SK-N-SH treated with all-trans-retinoic acid at 6 μM for 48 hours (cell line): ENCODE measurements around the gene TAF3.

ENCODE experiments used
- ARNTL ChIP-seq: fragments of 450-650 bp; formaldehyde crosslinking; IDR thresholded peaks from 2 replicates; pipeline ENCODE4 v1.5.0; 2020; ENCODE audit warnings: low read depth, mild to moderate bottlenecking, moderate library complexity, borderline replicate concordance
- BACH2 ChIP-seq: fragments of 250-450 bp; sonication (Bioruptor Pico); IDR thresholded peaks from 2 replicates; pipeline ENCODE4 v1.9.0; 2021; ENCODE audit warnings: mild to moderate bottlenecking, borderline replicate concordance
- GLIS3 ChIP-seq: fragments of 250-450 bp; sonication (Bioruptor Pico); IDR thresholded peaks from 2 replicates; pipeline ENCODE4 v1.5.0; 2020; ENCODE audit warnings: mild to moderate bottlenecking, moderate library complexity
- PATZ1 ChIP-seq: fragments of 250-450 bp; sonication (Bioruptor Pico); IDR thresholded peaks from 2 replicates; pipeline ENCODE4 v1.8.0; 2020; ENCODE audit warnings: mild to moderate bottlenecking, moderate library complexity, borderline replicate concordance
- POU6F1 ChIP-seq: fragments of 250-450 bp; sonication (Bioruptor Pico); IDR thresholded peaks from 2 replicates; pipeline ENCODE4 v1.8.0; 2021; ENCODE audit warnings: low read depth, mild to moderate bottlenecking, moderate library complexity, borderline replicate concordance
- SNAI2 ChIP-seq: fragments of 250-450 bp; sonication (Bioruptor Pico); IDR thresholded peaks from 2 replicates; pipeline ENCODE4 v1.5.0; 2020; ENCODE audit warnings: mild to moderate bottlenecking, moderate library complexity
- TOX ChIP-seq: fragments of 250-450 bp; sonication (Bioruptor Pico); IDR thresholded peaks from 2 replicates; pipeline ENCODE4 v1.8.0; 2021; ENCODE audit warnings: mild to moderate bottlenecking, moderate library complexity, borderline replicate concordance
- TSHZ2 ChIP-seq: fragments of 250-450 bp; sonication (Bioruptor Pico); IDR thresholded peaks from 2 replicates; pipeline ENCODE4 v1.5.0; 2020; ENCODE audit warnings: mild to moderate bottlenecking, moderate library complexity
- ZFP3 ChIP-seq: fragments of 250-450 bp; sonication (Bioruptor Pico); IDR thresholded peaks from 2 replicates; pipeline ENCODE4 v1.5.0; 2020; ENCODE audit warnings: mild to moderate bottlenecking, moderate library complexity
- ZFP30 ChIP-seq: fragments of 450-650 bp; formaldehyde crosslinking; IDR thresholded peaks from 2 replicates; pipeline ENCODE4 v1.5.0; 2022; ENCODE audit warnings: mild to moderate bottlenecking, moderate library complexity
- ZNF70 ChIP-seq: fragments of 450-650 bp; formaldehyde crosslinking; IDR thresholded peaks from 2 replicates; pipeline ENCODE4 v1.5.0; 2020; ENCODE audit warnings: mild to moderate bottlenecking, moderate library complexity

GRCh38 chr10:8056378-8056777, 238.1 kb downstream of the TAF3 start:
- no peak for TF ChIP-seq ZNF70
- no peak for TF ChIP-seq PATZ1
- TF ChIP-seq TSHZ2 (CRISPR knock-in tag): no peak
- TF ChIP-seq TOX (CRISPR knock-in tag): no peak
- TF ChIP-seq BACH2 (CRISPR knock-in tag): no peak
- no peak for TF ChIP-seq SNAI2 (CRISPR knock-in tag)
- no peak for TF ChIP-seq ARNTL (CRISPR knock-in tag)
- TF ChIP-seq ZFP3 (CRISPR knock-in tag): no peak
- TF ChIP-seq GLIS3 (CRISPR knock-in tag): no peak
- TF ChIP-seq POU6F1: no peak
- TF ChIP-seq ZFP30 (CRISPR knock-in tag): no peak
